Suppressor macrophage (primary cell): ENCODE results near the gene GOLGA8R.
"Not testable (repeated sequence)": the region's sequence is repeated elsewhere in the genome, so short reads cannot be mapped to it uniquely, and the experiment has no call there.

Experiments
- DNase-seq, 4 experiments: peaks; one replicate each; pipeline ENCODE4 v3.0.0-alpha.2; 2020 to 2022
- total RNA-seq, 17 experiments: gene quantifications; one replicate each; lab custom pipeline; 2026; ENCODE audit warnings: mixed read lengths in 6 of 17, inconsistent platforms in 3 of 17; lab: John Stamatoyannopoulos, UW

The GOLGA8R gene, protein sequence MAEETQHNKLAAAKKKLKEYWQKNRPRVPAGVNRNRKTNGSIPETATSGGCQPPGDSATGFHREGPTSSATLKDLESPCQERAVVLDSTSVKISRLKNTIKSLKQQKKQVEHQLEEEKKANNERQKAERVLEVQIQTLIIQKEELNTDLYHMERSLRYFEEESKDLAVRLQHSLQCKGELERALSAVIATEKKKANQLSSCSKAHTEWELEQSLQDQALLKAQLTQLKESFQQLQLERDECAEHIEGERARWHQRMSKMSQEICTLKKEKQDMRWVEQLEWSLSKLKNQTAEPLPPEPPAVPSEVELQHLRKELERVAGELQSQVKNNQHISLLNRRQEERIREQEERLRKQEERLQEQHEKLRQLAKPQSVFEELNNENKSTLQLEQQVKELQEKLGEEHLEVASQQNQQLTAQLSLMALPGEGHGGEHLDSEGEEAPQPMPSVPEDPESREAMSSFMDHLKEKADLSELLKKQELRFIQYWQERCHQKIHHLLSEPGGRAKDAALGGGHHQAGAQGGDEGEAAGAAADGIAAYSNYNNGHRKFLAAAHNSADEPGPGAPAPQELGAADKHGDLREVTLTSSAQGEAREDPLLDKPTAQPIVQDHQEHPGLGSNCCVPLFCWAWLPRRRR
- 0 to 1.7 (median 0.28) reads per million in 17 experiments for total RNA-seq

GRCh38 chr15:30414160-30414559 lies at the start of gene GOLGA8R:
Gene GOLGA8R, minus strand, starts transcription at chr15:30414260. Its CDS starts 98 bp downstream, at chr15:30414162.
- DNase-seq = not testable (repeated sequence)

DNA sequence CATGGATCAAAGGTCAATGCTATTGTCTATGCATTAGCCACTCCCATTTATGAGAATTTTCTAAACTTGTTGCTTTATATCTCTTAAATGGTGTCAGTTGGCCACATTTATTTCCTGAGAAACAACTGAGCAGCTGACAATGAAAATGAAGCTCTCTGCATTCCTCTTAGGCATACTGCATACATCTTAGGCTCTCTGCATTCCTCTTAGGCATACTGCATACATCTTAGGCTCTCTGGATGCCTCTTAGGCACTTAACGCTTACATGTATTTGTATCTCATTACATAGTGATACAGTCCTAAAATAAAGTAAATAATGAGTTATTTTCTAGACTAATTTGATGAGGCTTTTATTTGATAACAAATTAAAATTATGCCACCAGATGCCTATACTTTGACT lies 49.8 kb upstream of the GOLGA8R start:
- not testable (repeated sequence) for DNase-seq

DNA sequence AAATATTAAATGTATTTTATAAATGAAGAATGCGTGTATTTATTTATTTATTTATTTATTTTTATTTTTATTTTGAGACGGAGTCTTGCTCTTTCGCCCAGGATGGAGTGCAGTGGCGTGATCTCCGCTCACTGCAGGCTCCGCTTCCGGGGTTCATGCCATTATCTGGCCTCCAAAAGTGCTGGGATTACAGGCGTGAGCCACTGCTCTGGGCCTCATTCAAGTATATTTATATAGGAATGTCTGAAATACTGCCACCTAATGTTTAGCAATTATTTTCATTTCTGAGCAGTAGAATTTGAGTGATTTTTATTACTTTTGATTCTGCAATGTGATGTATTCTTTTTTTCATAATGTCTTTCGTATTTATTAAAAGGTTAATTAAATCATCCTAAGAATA lies 48.1 kb upstream of the GOLGA8R start:
- not testable (repeated sequence) for DNase-seq

GRCh38 chr15:30452702-30453101 lies 38.6 kb upstream of the GOLGA8R start:
- DNase-seq = not testable (repeated sequence)

DNA sequence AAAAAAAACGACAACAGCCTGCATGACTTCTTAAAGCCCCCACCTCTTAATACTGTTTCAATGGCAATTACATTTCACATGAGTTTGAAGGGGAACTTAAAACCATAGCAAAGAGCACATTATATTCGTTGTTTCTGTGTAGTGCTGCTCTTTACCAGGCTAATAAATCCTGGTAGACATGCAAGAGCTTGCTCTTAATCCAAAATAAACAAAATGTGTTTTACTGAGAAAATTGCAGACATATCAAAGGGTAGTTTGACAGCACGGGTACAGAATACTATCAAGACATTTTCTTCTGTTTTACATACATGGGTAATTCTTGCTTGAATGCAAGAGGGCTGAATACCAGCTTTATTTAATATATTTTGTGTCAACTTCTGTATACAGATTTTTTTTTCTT lies 24.3 kb upstream of the GOLGA8R start:
- DNase-seq = not testable (repeated sequence)

DNA sequence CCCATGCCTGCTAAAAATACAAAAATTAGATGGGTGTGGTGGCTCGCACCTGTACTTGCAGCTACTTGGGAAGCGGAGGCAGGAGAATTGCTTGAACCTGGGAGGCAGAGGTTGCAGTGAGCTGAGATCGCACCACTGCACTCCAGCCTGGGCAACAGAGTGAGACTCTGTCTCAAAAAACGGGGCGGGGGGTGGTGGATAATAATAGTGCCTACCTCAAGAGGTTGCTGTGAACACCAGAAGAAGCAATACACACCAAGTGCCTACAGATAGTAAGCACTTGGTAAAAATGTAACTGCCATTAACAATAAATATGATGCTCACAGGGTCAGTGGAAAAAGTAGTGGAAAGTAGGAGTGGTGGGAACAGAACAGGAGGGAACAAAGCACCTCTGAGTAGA lies 21.8 kb upstream of the GOLGA8R start:
- not testable (repeated sequence) for DNase-seq

- DNase-seq = not testable (repeated sequence)
Observed at GRCh38 chr15:30420723-30421122, 6.7 kb upstream of the GOLGA8R start.

DNA sequence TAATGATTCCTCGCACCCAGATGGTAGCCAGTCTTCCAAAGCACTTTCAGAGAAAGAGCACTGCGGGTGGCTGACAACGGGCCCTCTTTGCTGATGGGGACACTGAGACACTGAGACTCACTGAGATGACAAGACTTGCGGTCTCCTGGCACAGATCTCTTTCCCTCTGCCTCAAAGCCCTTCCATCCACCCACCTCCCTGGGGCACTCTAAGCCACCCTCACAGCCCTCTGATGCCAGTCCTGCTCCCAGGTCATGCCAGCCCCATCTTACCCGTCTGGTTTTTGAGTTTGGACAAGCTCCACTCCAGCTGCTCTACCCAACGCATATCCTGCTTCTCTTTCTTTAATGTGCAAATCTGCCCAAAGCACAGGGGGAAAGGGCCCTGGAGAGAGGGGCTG lies 6.4 kb downstream of the GOLGA8R start:
- not testable (repeated sequence) for DNase-seq

GRCh38 chr15:30398988-30399387 lies 15.1 kb downstream of the GOLGA8R start:
- not testable (repeated sequence) for DNase-seq

- not testable (repeated sequence) for DNase-seq
Observed at GRCh38 chr15:30393664-30393991, 20.4 kb downstream of the GOLGA8R start.

GRCh38 chr15:30392766-30393663 lies 21.0 kb downstream of the GOLGA8R start, which contains the start of gene CHRFAM7A:
Gene CHRFAM7A, minus strand, starts transcription at chr15:30393540. Its CDS starts 10,189 bp downstream, at chr15:30383351.
- peak in 1 of 4 experiments; percentile 2 for DNase-seq

- DNase-seq = not testable (repeated sequence)
Observed at GRCh38 chr15:30386318-30386887, 27.7 kb downstream of the GOLGA8R start.

GRCh38 chr15:30377082-30377413 lies 37.0 kb downstream of the GOLGA8R start:
- DNase-seq = not testable (repeated sequence)

DNA sequence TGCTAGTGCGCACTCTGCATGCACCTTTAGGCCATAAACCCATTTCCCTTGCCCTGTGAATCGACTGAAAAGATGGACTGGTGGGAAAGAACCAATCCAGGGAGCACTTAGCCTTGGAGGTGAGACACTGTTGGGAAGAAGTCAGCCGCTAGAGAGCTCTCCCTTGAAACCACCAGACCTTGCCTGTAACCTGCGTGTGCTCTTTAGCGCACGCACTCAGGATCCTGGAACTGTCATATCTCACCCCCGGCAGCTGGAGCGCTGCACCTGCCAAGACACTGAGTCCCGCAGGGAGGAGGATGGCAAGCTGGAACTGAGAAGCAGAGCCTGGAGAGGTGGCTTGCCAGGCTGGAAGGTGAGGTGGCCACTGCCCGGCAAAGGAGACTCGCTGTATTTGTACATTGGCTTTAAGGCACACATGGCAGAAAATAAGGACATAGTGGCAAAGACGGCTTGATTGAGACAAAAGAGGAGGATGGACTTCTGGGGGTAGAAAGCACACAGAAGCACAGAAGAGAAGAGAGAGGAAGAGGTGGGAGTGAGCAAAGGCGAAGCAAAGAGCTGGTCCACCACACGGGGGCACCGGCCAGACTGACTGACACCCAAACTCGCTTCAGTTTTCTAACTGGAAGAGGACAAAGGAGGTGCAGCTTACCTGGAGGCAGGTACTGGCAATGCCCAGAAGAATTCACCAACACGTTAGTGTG lies 37.5 kb downstream of the GOLGA8R start:
- DNase-seq = not testable (repeated sequence)

GRCh38 chr15:30375872-30376271 lies 38.2 kb downstream of the GOLGA8R start:
- not testable (repeated sequence) for DNase-seq

DNA sequence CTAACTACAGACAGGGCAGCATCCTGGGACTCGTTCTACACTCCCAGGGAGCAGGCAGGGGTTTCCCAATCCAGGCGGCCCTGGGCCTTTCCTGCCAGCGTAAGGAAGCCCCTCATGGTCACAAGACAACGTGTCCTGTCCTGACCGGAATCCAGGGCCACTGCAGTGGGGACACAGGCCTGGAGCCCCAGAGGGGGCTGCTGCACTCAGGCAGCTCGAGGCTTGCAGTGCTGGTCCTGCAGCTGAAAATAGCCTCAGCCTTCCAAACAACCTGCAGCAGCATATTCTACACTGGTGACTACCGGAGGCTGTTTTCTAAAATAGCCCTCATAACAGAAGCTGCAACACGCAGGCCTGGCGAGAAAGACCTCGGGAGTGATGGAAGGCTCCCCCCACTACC lies 39.2 kb downstream of the GOLGA8R start:
- DNase-seq = not testable (repeated sequence)

DNA sequence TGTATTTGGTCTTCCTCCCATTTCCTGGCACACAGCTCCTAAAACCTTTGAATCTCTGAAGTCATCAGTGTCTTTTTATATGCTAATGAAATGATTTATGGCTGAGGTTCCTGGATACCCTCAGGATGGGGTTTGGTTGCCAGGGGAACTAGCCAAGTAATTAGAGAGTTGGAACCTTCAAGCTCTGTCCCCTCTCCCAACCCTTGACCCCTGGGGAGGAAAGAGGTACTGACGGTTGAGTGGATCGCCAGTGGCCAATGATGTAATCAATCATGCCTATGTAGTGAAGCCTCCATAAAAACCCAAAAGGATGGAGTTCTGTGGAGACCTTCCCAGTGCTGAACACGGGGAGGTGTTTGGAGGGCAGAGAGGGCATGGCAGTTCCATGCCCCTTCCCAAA lies 45.8 kb downstream of the GOLGA8R start:
- DNase-seq = not testable (repeated sequence)

DNA sequence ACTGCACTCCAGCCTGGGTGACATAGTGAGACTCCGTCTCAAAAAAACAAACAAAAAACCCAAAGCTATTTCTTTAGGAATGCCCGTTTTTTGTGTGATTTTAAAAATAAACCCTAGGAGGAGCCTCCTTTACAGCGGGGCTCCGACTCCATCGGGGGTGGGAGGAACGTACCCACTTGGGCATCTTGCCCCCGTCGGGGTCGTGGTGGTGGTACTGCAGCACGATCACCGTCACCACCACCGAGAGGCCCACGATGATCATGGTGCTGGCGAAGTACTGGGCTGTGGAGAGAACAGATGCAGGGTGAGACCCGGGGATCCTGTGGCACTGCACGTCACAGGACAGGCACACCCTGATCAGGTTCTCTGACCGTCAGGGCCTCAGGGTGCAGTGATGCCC lies 46.8 kb downstream of the GOLGA8R start:
- not testable (repeated sequence) for DNase-seq

GRCh38 chr15:30361404-30361803 lies 52.7 kb downstream of the GOLGA8R start:
- not testable (repeated sequence) for DNase-seq

GRCh38 chr15:30360990-30361389 lies 53.1 kb downstream of the GOLGA8R start:
- DNase-seq = not testable (repeated sequence)

DNA sequence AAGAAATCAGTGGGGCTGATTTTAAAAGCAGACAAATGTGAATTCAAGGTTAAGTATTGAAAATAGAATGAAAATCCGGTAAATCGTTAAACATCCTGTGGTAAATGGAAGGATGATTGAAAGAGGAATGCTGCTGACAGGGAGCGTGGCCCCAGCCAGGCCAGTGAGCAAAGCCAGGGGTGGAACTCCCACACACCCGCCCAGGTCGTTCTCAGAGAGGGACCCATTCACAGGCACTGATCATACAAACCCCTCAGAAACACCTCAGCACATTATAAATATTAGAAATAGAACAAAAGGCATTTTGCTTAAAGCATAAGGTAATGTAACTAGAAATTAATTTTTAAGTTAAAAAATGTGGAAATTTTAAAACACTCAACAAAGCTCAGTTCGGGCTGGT lies 59.0 kb downstream of the GOLGA8R start:
- DNase-seq = not testable (repeated sequence)
